ENCODE measurements around the gene CMC1. TPM values are rescaled to one million over a fixed set of nuclear protein-coding genes. Genes with fewer than 3 reads are reported as not detected.

The CMC1 gene
- total and polyA plus RNA-seq, 2 experiments from 2014 or later: 22.6 to 45.8 TPM

DNA sequence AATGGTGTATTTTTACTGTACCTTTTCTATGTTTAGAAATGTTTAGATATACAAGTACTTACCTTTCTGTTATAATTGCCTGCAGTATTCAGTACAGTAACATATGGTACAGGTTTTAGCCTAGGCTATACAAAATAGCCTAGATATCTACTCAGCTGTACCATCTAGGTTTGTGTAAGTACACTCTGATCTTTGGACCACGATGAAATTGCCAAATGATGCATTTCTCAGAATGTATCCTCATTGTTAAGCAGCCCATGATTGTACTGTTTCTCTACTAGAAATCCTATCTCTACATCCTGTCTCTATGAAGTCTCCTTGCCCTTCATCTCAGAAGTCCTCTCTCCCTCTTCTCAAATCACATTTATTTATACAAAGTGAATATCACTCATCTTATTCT is 74.3 kb downstream of the CMC1 start:
- Histone ChIP-seq H3K4me2 (no peak overlapping the region), H3K4me1 (ENCODE audit: insufficient read depth) (no peaks in the 10 kb centered on the region), H3K4me3 (no peak overlapping the region), H4K20me1 (ENCODE audit: insufficient read depth, poor library complexity, severe bottlenecking) (no peaks in the 10 kb centered on the region), H3K9me2 (replicated peaks; ENCODE audit: insufficient read depth) (no peaks in the 10 kb centered on the region), H3K9me3 (ENCODE audit: low read depth) (no peaks in the 10 kb centered on the region), H3K27me3 (no peaks in the 10 kb centered on the region), H3K36me3 (replicated peaks; ENCODE audit: insufficient read depth, low read depth) (no peaks in the 10 kb centered on the region), H3K27ac (no peak overlapping the region), H2AFZ (no peak overlapping the region), H3K79me2 (no peaks in the 10 kb centered on the region)
- WGBS (ENCODE audit: low lambda C conversion rate, missing lambda C conversion rate): 100% methylated on average over 1 of the region's 1 CpG
- TF ChIP-seq, protein P1, sequence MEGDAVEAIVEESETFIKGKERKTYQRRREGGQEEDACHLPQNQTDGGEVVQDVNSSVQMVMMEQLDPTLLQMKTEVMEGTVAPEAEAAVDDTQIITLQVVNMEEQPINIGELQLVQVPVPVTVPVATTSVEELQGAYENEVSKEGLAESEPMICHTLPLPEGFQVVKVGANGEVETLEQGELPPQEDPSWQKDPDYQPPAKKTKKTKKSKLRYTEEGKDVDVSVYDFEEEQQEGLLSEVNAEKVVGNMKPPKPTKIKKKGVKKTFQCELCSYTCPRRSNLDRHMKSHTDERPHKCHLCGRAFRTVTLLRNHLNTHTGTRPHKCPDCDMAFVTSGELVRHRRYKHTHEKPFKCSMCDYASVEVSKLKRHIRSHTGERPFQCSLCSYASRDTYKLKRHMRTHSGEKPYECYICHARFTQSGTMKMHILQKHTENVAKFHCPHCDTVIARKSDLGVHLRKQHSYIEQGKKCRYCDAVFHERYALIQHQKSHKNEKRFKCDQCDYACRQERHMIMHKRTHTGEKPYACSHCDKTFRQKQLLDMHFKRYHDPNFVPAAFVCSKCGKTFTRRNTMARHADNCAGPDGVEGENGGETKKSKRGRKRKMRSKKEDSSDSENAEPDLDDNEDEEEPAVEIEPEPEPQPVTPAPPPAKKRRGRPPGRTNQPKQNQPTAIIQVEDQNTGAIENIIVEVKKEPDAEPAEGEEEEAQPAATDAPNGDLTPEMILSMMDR (IDR thresholded peaks at IDR 0.05; ENCODE audit: poor library complexity): no peak
- TF ChIP-seq EZH2 (IDR thresholded peaks at IDR 0.05; ENCODE audit: borderline replicate concordance) (no peak), EZH2phosphoT487 (IDR thresholded peaks at IDR 0.05; ENCODE audit: low read depth, severe bottlenecking, unreplicated experiment) (no peak)
- no peak for DNase-seq (ENCODE audit: low spot score)

DNA sequence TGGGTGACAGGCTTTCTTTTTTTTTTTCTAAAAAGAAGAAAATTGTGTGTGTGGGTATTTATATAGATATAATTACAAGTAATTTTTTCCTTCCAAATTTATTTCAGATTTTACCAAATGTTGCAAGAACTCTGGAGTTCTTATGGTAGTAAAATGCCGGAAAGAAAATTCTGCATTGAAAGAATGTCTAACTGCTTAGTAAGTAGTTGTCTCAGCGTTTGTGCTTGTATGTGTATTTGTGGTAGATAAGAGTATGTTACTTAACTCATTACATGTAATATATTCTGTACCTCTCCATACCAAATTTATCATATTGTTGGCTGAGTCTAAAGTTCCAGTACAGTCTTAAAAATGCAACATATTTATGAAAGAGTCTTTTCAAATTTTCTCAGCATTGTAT is 74.8 kb downstream of the CMC1 start:
- Histone ChIP-seq H3K4me2 (no peak overlapping the region), H3K4me1 (ENCODE audit: insufficient read depth) (no peaks in the 10 kb centered on the region), H4K20me1 (ENCODE audit: insufficient read depth, poor library complexity, severe bottlenecking) (no peaks in the 10 kb centered on the region), H3K9me2 (replicated peaks; ENCODE audit: insufficient read depth) (no peaks in the 10 kb centered on the region), H2AFZ (no peak overlapping the region), H3K79me2 (no peaks in the 10 kb centered on the region), H3K27ac (no peak overlapping the region), H3K9me3 (ENCODE audit: low read depth) (no peaks in the 10 kb centered on the region), H3K4me3 (no peak overlapping the region), H3K36me3 (replicated peaks; ENCODE audit: insufficient read depth, low read depth) (no peaks in the 10 kb centered on the region), H3K27me3 (no peaks in the 10 kb centered on the region)
- DNase-seq (ENCODE audit: low spot score): no peak
- TF ChIP-seq EZH2 (IDR thresholded peaks at IDR 0.05; ENCODE audit: borderline replicate concordance) (no peak), EZH2phosphoT487 (IDR thresholded peaks at IDR 0.05; ENCODE audit: low read depth, severe bottlenecking, unreplicated experiment) (no peak)
- TF ChIP-seq, protein P1 (IDR thresholded peaks at IDR 0.05; ENCODE audit: poor library complexity): no peak
- 76% methylated on average over 2 of the region's 2 CpGs for WGBS (ENCODE audit: low lambda C conversion rate, missing lambda C conversion rate)

DNA sequence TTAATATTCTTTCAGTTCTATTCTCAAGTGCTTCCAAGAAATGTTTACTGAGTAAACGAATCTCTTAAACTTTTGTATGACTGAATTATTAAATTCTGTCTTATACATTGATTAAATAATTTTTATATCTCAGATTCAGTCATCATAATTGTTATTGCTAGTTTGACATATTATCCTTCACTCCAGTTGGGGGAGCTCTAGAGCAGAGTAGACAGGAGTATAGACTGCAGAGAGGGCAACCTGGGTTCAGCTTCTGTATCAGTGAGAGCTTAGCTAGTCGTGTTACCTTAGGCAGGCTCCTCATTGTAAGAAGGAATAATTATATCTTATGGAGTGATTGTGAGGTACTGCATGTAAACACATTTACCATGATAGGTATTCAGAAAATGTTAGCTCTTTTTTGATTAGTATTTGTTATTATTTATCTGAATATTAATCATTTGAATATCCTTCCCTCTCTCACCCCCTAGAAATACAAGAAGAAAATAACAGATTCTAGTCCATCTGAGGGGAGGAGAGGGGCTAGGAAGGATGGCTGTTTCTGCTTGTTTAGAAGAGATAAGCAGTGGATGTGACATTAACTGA is 76.1 kb downstream of the CMC1 start:
- DNase-seq (ENCODE audit: low spot score): peak; percentile 62
- no peaks in the 10 kb centered on the region for H3K79me2 ChIP-seq
- H3K4me3 ChIP-seq: no peak overlapping the region
- WGBS (ENCODE audit: low lambda C conversion rate, missing lambda C conversion rate): 22% methylated on average over 2 of the region's 2 CpGs
- TF ChIP-seq EZH2phosphoT487 (IDR thresholded peaks at IDR 0.05; ENCODE audit: low read depth, severe bottlenecking, unreplicated experiment): no peak
- TF ChIP-seq, protein P1 (IDR thresholded peaks at IDR 0.05; ENCODE audit: poor library complexity): peak; percentile 47
- no peak overlapping the region for H3K27ac ChIP-seq
- no peaks in the 10 kb centered on the region for H3K4me1 ChIP-seq (ENCODE audit: insufficient read depth)
- no peaks in the 10 kb centered on the region for H3K36me3 ChIP-seq (replicated peaks; ENCODE audit: insufficient read depth, low read depth)
- no peaks in the 10 kb centered on the region for H3K27me3 ChIP-seq
- H3K9me2 ChIP-seq (replicated peaks; ENCODE audit: insufficient read depth): no peaks in the 10 kb centered on the region
- no peak overlapping the region for H3K4me2 ChIP-seq
- no peaks in the 10 kb centered on the region for H3K9me3 ChIP-seq (ENCODE audit: low read depth)
- H4K20me1 ChIP-seq (ENCODE audit: insufficient read depth, poor library complexity, severe bottlenecking): no peaks in the 10 kb centered on the region
- H2AFZ ChIP-seq: no peak overlapping the region

DNA sequence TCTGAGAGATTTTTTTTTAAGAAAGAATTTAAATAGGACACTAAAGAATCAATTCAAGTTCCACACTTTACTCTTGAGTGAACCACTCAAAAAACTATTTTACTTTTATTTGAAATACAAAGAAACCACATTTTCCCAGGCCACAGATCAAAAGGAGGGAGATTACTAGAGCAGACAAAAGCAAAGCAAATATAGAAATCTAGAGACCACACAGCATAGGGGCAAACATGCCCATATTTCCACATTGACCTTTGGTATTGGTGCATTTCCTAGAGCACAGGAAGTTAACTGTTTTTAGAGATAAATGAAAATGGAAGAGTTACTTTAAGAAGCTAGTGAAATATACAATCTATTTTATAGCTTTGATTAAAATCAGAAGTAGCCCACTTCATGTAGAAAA is 79.6 kb downstream of the CMC1 start:
- Histone ChIP-seq H3K27ac (no peak overlapping the region), H3K9me3 (ENCODE audit: low read depth) (no peaks in the 10 kb centered on the region), H3K36me3 (replicated peaks; ENCODE audit: insufficient read depth, low read depth) (no peaks in the 10 kb centered on the region), H3K4me3 (no peak overlapping the region), H3K4me2 (no peak overlapping the region), H3K4me1 (ENCODE audit: insufficient read depth) (no peaks in the 10 kb centered on the region), H2AFZ (no peak overlapping the region), H3K27me3 (no peaks in the 10 kb centered on the region), H3K79me2 (no peaks in the 10 kb centered on the region), H4K20me1 (ENCODE audit: insufficient read depth, poor library complexity, severe bottlenecking) (no peaks in the 10 kb centered on the region), H3K9me2 (replicated peaks; ENCODE audit: insufficient read depth) (no peaks in the 10 kb centered on the region)
- DNase-seq (ENCODE audit: low spot score): no peak
- TF ChIP-seq, protein P1 (IDR thresholded peaks at IDR 0.05; ENCODE audit: poor library complexity): no peak
- no peak for TF ChIP-seq EZH2 (IDR thresholded peaks at IDR 0.05; ENCODE audit: borderline replicate concordance)
- no peak for TF ChIP-seq EZH2phosphoT487 (IDR thresholded peaks at IDR 0.05; ENCODE audit: low read depth, severe bottlenecking, unreplicated experiment)

Measured in hepatocyte (in vitro differentiated cells).